GM18505 (cell line): ENCODE data around the gene UTP11.

Experiments
- ATAC-seq: cut with Tn5 transposase; IDR thresholded peaks from one replicate; pipeline ENCODE4 v1.9.1; 2021; ENCODE audit not compliant: unreplicated experiment
- POLR2A ChIP-seq: IDR thresholded peaks from 4 replicates; pipeline ENCODE4 v1.6.1; 2011; ENCODE audit warnings: borderline replicate concordance; ENCODE audit not compliant: insufficient read depth, insufficient read length; ENCODE audit errors: extremely low read depth

Gene UTP11

GRCh38 chr1:38006008-38006828 lies 6.3 kb upstream of the UTP11 start:
- TF ChIP-seq POLR2A = no peak
- no peak for ATAC-seq

DNA sequence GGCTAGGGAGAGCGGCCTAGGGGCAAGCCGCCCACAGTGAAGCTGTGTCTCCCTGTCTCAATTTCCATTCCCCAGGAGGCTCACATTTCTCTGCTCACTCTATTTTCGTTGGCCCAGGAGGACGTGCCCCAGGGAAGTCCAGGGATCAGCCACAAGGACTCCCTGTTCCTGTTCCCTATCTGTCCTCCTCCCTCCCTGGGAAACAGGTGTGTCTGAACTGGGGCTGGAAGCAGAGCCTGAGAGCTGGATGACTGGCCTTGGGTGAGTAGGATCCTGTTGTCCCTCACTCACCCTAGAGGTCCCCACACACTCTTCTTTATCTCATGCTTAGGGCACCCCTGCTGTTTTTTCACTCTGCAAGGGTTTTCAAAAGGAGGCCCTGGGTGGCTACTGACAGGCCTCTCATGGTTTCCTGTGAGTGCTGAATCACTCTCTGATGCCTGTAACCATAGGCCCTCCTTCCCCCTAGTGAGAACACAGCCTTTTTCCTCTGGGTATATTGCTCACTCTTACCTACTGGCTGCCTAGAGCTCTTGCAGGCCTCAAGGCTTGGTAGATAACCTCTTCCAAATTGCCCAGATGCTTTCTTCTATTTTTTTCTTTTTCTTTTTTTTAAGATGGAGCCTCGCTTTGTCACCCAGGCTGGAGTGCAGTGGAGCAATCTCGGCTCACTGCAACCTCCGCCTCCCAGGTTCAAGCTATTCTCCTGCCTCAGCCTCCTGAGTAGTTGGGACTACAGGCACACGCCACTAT lies 3.3 kb upstream of the UTP11 start:
- no peak for ATAC-seq
- TF ChIP-seq POLR2A = no peak

DNA sequence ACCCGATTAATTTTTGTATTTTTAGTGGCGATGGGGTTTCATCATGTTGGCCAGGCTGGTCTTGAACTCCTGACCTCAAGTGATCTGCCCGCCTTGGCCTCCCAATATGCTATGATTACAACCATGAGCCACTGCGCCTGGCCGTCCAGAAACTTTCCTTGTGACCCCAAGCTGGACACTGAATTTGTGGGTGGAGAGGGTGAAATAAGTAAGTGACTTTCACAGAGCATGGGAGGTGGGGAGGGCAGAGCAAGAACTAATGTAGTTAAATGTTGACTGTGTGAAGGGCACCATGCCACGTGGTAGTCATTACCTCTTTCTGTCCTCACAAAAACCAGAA lies 2.7 kb upstream of the UTP11 start:
- no peak for TF ChIP-seq POLR2A
- no peak for ATAC-seq

GRCh38 chr1:38013227-38013622 lies 691 bp downstream of the UTP11 start:
- ATAC-seq = no peak
- no peak for TF ChIP-seq POLR2A

- TF ChIP-seq POLR2A = no peak
- no peak for ATAC-seq
Measured at GRCh38 chr1:38014171-38014570, 1.6 kb downstream of the UTP11 start.

DNA sequence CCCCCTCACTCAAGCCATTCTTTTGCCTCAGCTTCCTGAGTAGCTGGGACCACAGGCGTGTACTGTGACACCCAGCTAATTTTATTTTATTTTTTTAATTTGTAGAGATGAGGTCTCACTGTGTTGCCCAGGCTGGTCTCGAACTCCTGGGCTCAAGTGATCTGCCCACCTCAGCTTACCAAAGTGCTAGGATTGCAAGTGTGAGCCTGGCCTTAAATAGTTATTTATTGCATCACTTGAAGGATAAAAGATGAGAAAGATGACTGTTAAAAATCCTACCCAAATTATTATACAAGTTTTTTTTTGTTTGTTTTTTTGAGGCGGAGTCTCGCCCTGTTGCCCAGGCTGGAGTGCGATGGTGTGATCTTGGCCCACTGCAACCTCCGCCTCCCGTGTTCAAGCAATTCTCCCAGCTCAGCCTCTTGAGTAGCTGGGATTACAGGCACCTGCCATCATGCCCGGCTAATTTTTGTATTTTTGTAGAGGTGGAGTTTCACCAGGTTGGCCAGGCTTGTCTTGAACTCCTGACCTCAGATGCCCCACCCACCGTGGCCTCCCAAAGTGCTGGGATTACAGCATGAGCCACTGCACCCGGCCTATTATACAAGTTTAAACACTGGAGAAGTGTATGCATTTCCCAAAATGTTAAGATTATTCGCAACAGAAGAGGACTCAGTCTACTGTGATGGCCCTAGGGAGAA lies 2.3 kb downstream of the UTP11 start:
- no peak for TF ChIP-seq POLR2A
- no peak for ATAC-seq

- no peak for ATAC-seq
- TF ChIP-seq POLR2A = no peak
Measured at GRCh38 chr1:38015978-38016725, 3.6 kb downstream of the UTP11 start.

DNA sequence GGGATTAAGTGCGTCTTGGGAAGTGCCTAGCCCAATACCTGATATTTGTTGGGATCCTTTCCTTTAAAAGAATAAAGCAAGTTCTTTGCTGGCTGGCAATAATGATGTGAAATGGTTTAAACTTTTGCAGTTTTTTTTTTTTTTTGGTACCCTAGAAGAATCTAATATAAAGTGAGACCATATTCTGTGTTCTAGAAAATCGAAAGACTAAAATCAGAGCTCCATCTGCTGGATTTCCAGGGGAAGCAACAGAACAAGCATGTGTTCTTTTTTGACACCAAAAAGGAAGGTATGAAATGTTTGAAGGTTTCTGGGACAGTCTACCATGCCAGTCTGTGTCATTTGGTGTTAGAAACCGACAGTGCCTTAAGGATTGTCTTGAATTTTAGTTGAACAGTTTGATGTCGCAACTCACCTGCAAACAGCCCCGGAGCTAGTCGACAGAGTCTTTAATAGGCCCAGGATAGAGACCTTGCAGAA lies 6.4 kb downstream of the UTP11 start:
- ATAC-seq = no peak
- TF ChIP-seq POLR2A = no peak

- no peak for ATAC-seq
- TF ChIP-seq POLR2A = no peak
Measured at GRCh38 chr1:38020396-38020795, 7.9 kb downstream of the UTP11 start.

DNA sequence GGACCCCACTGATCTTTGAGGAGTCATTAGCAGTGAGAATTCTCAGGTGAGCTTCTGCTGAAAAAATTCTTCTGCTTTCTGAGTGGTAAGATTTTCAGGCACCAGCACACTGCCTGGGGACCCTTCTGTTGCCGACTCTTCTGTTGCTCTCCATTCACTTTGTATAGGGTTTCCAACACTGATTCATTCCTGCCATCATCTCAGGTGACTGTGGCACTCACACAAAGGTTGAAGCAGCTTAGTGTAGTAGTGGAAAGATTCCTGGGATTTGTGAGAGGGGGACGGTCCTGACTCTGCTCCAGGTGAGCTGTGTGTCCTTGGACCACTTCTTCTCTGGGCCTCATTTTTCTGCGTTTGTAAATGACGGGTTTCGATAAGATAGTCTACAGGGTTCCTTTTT lies 9.4 kb downstream of the UTP11 start:
- no peak for ATAC-seq
- TF ChIP-seq POLR2A = no peak

- no peak for ATAC-seq
- no peak for TF ChIP-seq POLR2A
Measured at GRCh38 chr1:38022810-38023209, 10.3 kb downstream of the UTP11 start.

DNA sequence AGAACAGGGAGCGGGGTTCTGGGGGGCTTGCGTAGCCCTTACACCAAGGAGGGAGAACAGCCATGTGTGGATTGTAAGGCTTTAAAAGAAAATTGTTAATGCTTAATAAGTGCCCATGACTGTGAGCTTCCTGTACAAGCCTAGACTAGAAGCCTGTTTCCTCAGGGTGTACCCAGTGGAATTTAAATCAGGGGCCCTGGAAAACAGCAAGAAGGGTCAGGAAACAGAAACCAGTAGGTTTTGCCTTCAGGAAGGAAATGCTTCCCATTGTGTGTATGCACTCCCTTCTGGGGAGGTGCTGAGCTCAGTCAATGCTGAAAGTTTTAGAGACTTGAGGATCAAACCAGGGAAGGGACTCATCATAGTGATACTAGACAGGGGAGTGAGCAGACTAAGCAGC lies 12.7 kb downstream of the UTP11 start:
- no peak for TF ChIP-seq POLR2A
- ATAC-seq = no peak

GRCh38 chr1:38025664-38026063 lies 13.1 kb downstream of the UTP11 start:
- no peak for ATAC-seq
- TF ChIP-seq POLR2A = no peak
